Activated T-helper 1 cell treated with anti-CD3 and anti-CD28 coated beads, Interleukin-2, amount 50 U/mL, for 16 hours (primary cell): Measurements from ENCODE around the gene TMEM252.

Experiments
- DNase-seq, 2 donors: peaks; one replicate each; pipeline ENCODE4 v3.0.0-alpha.2; 2020; ENCODE audit warnings: low read depth in 1 of 2, low spot score in 1 of 2

Gene TMEM252

DNA sequence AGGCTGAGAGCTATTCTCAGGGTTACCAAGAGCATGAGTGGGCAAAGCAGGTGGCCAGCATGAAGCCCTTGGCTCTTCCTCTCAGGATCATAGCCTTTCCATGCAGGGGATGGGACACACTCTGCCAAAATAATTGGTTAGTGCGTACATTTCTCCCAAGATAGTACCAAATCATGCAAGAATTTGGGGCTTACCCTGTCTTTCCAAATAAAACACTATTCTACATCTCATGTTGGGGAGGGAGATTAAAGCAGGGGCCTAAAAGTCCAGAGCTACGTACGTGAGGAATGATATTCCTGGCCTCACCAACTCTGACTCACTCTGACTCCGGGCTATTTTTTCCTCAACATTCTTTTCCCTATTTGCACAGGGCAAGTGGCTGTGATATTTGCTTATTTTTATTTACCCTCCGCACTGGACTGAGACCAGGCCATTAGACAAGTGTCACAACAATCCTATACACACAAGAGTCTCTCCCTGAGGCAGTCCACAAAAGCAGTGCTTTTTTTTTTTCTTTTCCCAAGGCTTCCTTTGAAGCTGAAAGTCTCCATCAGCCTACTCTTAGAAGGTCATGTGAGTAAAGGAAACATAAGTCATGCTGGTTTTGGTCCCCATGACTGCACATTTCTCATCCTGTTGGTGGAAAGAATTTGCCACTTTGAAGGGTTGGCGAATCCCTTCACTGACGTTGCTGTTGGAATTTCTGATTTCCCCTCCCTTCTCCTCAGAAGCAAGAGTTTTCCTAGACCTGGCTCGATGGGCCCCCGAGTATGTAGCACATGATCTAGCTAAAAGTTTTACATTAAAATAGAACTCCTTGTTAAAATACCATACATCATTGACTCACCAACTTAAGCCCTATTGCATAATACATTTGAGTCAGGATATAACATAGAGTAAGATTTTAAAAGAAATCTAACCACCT lies 40.0 kb downstream of the TMEM252 start:
- DNase-seq: no peak

- no peak for DNase-seq
Observed at GRCh38 chr9:68498816-68499215, 41.9 kb downstream of the TMEM252 start.

DNA sequence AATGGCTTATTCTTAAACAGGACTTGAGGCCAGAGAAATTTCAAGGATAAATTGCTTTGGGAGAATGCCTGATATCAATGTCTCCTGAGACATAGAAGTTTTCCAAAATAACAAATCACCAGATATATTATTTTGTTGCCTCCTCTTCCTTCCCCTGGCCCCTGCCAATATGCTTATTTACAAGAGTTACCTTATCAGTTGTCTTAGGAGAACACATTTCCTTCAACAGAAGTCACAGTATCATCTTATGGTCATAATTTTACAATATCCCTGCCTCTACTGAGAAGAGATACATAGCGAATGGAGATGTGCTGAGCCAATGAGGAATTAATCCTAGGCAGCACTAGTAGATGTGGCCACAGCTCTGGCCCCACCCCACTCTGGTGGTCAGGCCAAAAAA lies 43.1 kb downstream of the TMEM252 start:
- no peak for DNase-seq

DNA sequence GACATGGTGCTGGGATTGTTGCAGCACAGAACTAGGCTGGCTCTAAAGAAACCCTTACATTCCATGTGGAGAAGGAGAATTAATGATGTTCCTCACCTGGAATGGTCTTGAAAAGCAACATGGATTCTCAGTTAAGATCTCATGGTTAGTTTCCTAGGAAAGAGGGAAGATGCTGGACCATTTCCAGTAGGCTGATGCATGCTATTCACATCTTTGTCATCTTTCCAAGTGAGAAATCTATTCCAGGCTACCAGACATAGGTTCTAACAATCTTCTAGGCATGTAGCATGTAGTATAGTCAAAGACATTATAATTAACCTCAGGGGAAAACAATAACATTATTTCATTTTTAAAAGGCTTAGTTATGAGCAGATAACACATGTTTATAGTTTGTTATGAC lies 44.3 kb downstream of the TMEM252 start:
- no peak for DNase-seq

DNA sequence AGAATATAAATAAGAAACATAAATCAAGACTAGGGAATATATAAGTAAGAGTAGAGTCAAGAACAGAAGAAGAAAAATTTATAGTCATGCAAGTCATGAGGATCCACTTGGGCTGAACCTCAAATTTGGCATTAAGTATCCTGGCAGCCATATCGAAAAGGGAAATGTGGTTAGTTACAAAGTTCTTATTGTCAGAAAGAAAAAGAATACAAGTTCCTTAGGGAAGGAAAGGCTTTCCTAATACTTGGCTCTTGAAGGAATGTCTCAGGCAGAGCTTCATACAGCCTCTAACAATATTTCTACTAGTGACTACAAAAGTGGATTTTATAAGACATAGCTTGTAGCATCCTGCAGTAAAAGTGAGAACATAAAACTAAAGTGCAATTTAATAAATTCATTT lies 45.4 kb downstream of the TMEM252 start:
- no peak for DNase-seq

DNA sequence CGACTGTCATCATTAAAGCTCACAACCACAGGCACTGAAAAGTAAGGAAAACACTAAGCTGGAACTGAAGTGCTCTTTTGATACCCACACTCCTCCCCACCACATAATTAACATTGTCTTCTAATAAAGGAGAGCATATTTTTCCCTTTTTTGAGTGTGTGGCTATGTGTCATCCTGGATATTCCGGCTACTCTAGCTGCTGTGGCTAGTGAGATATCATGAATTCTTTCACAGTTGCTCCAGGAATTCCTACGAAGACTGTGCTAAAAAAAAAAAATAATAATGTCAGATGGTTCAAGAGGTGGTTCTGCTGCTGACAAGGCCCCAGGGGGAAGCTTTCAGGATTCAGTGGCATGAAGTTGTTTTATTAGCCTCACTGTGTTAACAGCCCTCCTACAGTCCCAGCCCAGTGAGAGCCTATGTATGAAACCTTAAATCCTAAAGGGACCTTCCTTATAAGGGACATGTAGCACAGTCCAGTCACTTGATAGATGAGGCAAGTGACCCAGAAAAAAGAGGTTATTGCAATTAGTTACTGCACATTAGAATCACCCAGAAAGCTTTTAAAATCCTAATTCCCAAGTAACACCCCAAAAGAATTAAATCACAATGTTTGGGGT lies 46.6 kb downstream of the TMEM252 start:
- DNase-seq: no peak

DNA sequence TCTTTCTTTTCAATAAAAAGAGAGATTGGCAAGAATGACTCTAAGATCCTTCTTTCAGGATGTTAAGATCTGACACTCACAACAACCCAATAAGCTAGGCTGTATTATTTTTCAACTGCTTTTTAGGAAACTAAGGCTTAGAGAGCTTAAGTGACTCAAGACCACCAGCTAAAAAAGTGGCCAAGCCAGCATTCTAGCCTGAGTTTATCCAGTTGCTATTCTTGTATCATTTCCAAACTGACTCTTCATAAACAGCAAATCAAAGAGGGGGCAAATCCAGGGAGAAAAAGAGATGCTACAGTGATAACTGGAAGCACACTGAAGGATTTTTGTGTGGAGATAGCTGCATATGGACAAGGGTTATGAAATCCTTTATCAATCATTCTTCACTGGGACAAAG lies 47.1 kb downstream of the TMEM252 start:
- no peak for DNase-seq

DNA sequence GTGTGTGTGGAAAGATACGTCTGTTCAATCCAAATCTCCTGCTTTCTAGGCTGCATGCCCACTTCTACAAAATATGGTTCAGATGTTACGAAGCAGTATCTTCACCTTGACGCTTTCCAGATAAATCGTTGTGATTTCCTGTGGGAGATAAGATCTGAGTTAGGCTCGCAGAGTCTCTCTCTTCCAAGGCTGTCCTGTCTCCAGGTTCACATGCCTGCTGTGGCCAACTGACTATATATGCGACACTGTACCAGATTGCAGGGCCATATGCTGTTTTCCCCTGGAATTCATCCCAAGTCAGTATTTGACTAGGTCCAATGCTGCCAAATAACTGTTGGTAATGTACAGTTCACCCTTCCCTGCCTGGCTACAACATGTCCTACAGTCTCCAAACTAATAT lies 47.9 kb downstream of the TMEM252 start:
- no peak for DNase-seq

GRCh38 chr9:68489646-68490045 lies 51.0 kb downstream of the TMEM252 start:
- DNase-seq: no peak

- no peak for DNase-seq
Observed at GRCh38 chr9:68488126-68488525, 52.6 kb downstream of the TMEM252 start.
